ENCODE measurements around the gene KSR1.
"Not testable (repeated sequence)": the region's sequence is repeated elsewhere in the genome, so short reads cannot be mapped to it uniquely, and the experiment has no call there.

The KSR1 gene

DNA sequence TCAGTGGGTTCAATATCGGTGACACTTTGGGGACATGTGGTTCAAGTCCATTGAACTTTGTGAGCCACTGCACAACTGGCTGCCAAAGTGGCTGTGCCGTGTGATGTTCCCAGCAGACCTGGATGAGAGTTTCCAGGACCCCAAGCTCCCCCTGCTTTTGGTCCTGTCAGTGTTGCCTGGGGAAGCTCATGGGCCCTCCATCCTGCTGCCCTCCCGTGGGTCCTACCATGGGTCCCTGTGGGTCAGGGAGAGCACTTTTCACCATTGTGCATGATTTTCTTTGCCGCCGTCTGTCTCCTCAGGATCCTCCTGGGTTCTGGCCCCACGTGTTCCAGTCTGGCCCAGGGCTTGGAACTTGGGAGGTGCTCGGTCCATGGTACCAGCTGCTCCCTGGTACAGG is 212.9 kb downstream of the KSR1 start:
- DNase-seq (ENCODE audit: insufficient read length, low spot score) (no peak), FAIRE-seq (no peak)

DNA sequence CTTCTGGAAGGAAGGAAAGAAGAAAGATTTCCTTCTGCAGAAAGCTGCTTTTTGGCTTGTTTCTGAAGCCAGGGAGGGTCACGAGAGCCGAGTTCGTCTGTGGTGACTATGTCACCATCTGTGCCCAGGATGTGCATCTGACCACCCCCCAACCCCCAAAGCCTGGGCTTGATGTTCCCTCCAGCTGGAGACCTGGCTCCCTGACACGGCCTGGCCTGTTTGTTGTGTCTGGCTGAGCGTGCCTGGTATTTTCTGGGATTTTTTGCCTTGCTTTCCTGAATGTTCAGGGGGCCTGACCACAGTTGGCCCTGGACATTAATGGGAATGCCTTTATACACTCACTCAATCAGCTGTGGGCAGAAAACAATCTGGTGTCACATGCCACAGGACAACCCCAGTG is 213.6 kb downstream of the KSR1 start:
- FAIRE-seq: no peak
- DNase-seq (ENCODE audit: insufficient read length, low spot score): no peak

GRCh38 chr17:27670791-27671590 is 214.7 kb downstream of the KSR1 start:
- DNase-seq (ENCODE audit: insufficient read length, low spot score) (no peak), FAIRE-seq (no peak)

- FAIRE-seq (no peak), DNase-seq (ENCODE audit: insufficient read length, low spot score) (no peak)
Measured at GRCh38 chr17:27671591-27671910, 215.3 kb downstream of the KSR1 start.

DNA sequence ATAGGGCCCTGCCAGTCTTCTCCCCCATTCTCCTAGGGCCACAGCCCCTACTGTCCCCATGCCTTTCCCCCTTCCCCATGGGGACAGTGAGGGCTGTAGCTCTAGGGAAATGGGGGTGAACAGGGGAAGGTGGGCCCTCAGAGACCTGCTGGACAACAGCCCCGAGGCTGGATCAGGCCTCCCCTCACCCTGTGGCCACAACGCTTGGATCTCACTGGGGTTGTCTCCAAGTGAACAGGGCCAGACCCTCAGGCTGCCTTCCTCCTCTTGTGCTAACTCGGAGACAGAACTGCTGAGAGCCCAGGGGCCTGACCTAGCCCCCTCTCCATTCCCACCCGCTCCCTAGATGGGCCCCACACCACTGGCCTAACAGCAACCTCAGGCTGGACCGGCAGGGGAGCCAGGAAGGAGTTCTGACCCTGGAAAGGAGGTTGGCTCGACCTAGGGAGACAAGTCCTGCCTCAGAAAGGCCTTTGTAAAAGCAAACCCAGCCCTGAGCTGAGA is 215.8 kb downstream of the KSR1 start:
- FAIRE-seq; DNase-seq (ENCODE audit: insufficient read length, low spot score): not testable (repeated sequence)

DNA sequence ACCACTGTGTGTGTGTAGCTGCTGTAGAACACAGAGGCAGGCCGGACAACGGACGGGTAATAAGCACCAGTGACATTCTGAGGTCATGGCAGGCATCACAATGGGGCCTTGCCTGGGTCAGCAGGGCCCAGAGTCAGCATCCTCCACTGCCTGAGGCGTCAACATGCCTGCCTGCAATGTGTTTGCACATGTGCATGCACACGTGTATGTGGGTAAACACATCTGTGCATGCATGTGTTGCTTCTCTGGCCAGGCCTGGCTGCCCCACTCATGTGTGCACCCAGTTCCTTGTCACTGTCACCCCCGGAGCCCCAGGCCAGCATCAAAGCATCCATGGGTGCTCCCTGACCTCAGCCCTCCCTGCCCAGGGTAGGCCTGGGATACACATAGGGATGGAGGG is 218.1 kb downstream of the KSR1 start:
- DNase-seq (ENCODE audit: insufficient read length, low spot score): no peak
- FAIRE-seq: no peak

All from GM19239 (cell line).